Measurements from ENCODE around the gene ARL8A. TPM values are rescaled to one million over a fixed set of nuclear protein-coding genes. Genes with fewer than 3 reads are reported as not detected.
"Not testable (repeated sequence)": the region's sequence is repeated elsewhere in the genome, so short reads cannot be mapped to it uniquely, and the experiment has no call there.

Gene ARL8A
- polyA plus RNA-seq, 1 donor (not counting 4 experiments of a cell fraction or from before 2014, with no cell fraction given): 58.6 TPM

DNA sequence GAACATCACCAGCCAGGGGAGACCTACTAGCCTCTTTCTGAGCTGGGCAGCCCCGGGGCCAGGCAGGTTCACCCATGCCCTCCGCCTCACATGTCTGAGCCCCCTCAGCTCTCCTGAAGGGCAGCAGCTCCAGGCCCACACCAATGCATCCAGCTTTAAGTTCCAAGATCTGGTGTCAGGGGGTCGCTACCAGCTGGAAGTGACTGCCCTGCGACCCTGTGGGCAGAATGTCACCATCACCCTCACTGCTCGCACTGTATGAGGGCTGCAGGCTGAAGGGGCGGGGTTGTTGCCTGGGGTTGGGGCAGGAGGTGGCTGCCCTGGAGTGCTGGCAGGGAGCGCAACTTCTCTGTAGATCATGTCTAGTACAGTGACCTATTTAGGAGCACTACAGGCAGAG lies 24.3 kb upstream of the ARL8A start:
- dilution Hi-C loops (cut with MboI; ENCODE audit: extremely low pct_ligation_motif_present, low sequenced_read_pairs): no loop called here
- H3K79me2 ChIP-seq (ENCODE audit: control insufficient read depth, insufficient read depth, low read length): no peaks in the 10 kb centered on the region
- no peaks in the 10 kb centered on the region for H4K20me1 ChIP-seq (ENCODE audit: control insufficient read depth, extremely low read depth, insufficient read depth, low read length)
- TF ChIP-seq CTCF (optimal IDR thresholded peaks at IDR 0.05 in 1 of 3, IDR thresholded peaks at IDR 0.05 in 1 of 3, conservative IDR thresholded peaks at IDR 0.05 in 1 of 3; ENCODE audit: extremely low read depth in 1 of 3, insufficient read depth in 2 of 3, low read length in 3 of 3) (no peak), EZH2 (IDR thresholded peaks at IDR 0.05; ENCODE audit: low read length) (no peak)
- H2AFZ ChIP-seq (ENCODE audit: control insufficient read depth, low read length): no peak overlapping the region
- H3K4me2 ChIP-seq (ENCODE audit: control insufficient read depth, extremely low read depth, insufficient read depth, low read depth, low read length): no peak overlapping the region
- H3K9me1 ChIP-seq (ENCODE audit: control insufficient read depth, extremely low read depth, insufficient read depth, low read length): no peaks in the 10 kb centered on the region
- H3K4me1 ChIP-seq (ENCODE audit: control insufficient read depth, extremely low read depth, insufficient read depth, low read length): no peaks in the 10 kb centered on the region
- no peaks in the 10 kb centered on the region for H3K36me3 ChIP-seq (ENCODE audit: control insufficient read depth in 2 of 2, extremely low read depth in 1 of 2, insufficient read depth in 2 of 2, low read length in 2 of 2)
- H3K9ac ChIP-seq (ENCODE audit: control insufficient read depth, extremely low read depth, insufficient read depth, low read length): no peak overlapping the region
- H3K4me3 ChIP-seq (ENCODE audit: control insufficient read depth in 2 of 3, extremely low read depth in 1 of 3, insufficient read depth in 2 of 3, low read depth in 1 of 3, low read length in 3 of 3): no peak overlapping the region
- no peak overlapping the region for H3K27ac ChIP-seq (ENCODE audit: control insufficient read depth, insufficient read depth, low read length)
- no peak for DNase-seq (ENCODE audit: low read depth, low spot score)
- no peak for FAIRE-seq
- H3K9me3 ChIP-seq (ENCODE audit: control insufficient read depth, low read depth, low read length): no peaks in the 10 kb centered on the region
- H3K27me3 ChIP-seq (ENCODE audit: control insufficient read depth, extremely low read depth, insufficient read depth, low read length): peaks cover 11% of the 10 kb centered on the region

GRCh38 chr1:202167708-202168415 lies 23.3 kb upstream of the ARL8A start:
- Histone ChIP-seq H2AFZ (ENCODE audit: control insufficient read depth, low read length) (peak overlapping the region; percentile 30), H3K9ac (ENCODE audit: control insufficient read depth, extremely low read depth, insufficient read depth, low read length) (no peak overlapping the region), H3K27ac (ENCODE audit: control insufficient read depth, insufficient read depth, low read length) (no peak overlapping the region), H3K36me3 (ENCODE audit: control insufficient read depth in 2 of 2, extremely low read depth in 1 of 2, insufficient read depth in 2 of 2, low read length in 2 of 2) (no peaks in the 10 kb centered on the region), H3K27me3 (ENCODE audit: control insufficient read depth, extremely low read depth, insufficient read depth, low read length) (peaks cover 11% of the 10 kb centered on the region), H3K4me2 (ENCODE audit: control insufficient read depth, extremely low read depth, insufficient read depth, low read depth, low read length) (no peak overlapping the region), H3K4me1 (ENCODE audit: control insufficient read depth, extremely low read depth, insufficient read depth, low read length) (no peaks in the 10 kb centered on the region), H4K20me1 (ENCODE audit: control insufficient read depth, extremely low read depth, insufficient read depth, low read length) (no peaks in the 10 kb centered on the region), H3K79me2 (ENCODE audit: control insufficient read depth, insufficient read depth, low read length) (no peaks in the 10 kb centered on the region), H3K4me3 (ENCODE audit: control insufficient read depth in 2 of 3, extremely low read depth in 1 of 3, insufficient read depth in 2 of 3, low read depth in 1 of 3, low read length in 3 of 3) (no peak overlapping the region), H3K9me3 (ENCODE audit: control insufficient read depth, low read depth, low read length) (no peaks in the 10 kb centered on the region), H3K9me1 (ENCODE audit: control insufficient read depth, extremely low read depth, insufficient read depth, low read length) (no peaks in the 10 kb centered on the region)
- FAIRE-seq: no peak
- TF ChIP-seq EZH2 (IDR thresholded peaks at IDR 0.05; ENCODE audit: low read length) (no peak), CTCF (optimal IDR thresholded peaks at IDR 0.05 in 1 of 3, IDR thresholded peaks at IDR 0.05 in 1 of 3, conservative IDR thresholded peaks at IDR 0.05 in 1 of 3; ENCODE audit: extremely low read depth in 1 of 3, insufficient read depth in 2 of 3, low read length in 3 of 3) (no peak)
- dilution Hi-C loops (cut with MboI; ENCODE audit: extremely low pct_ligation_motif_present, low sequenced_read_pairs): no loop called here
- no peak for DNase-seq (ENCODE audit: low read depth, low spot score)

DNA sequence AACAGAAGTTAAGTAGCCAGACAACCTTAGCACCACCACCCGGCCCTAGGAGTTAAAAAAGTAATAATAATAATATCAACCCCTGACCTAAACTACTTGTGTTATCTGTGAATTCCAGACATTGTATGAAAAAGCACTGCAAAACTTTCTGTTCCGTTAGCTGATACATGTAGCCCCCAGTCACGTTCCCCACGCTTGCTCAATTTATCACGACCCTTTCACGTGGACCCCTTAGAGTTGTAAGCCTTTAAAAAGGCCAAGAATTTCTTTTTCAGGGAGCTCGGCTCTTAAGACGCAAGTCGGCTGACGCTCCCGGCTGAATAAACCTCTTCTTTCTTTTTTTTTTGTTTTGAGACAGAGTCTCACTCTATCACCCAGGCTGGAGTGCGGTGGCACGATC lies 22.5 kb upstream of the ARL8A start:
- not testable (repeated sequence) for H3K9me3 ChIP-seq (ENCODE audit: control insufficient read depth, low read depth, low read length); H3K4me3 ChIP-seq (ENCODE audit: control insufficient read depth in 2 of 3, extremely low read depth in 1 of 3, insufficient read depth in 2 of 3, low read depth in 1 of 3, low read length in 3 of 3)

More for the DNA sequence above, 22.5 kb upstream of the ARL8A start:
- H3K4me1 ChIP-seq (ENCODE audit: control insufficient read depth, extremely low read depth, insufficient read depth, low read length); H3K4me2 ChIP-seq (ENCODE audit: control insufficient read depth, extremely low read depth, insufficient read depth, low read depth, low read length); FAIRE-seq; DNase-seq (ENCODE audit: low read depth, low spot score); H3K36me3 ChIP-seq (ENCODE audit: control insufficient read depth in 2 of 2, extremely low read depth in 1 of 2, insufficient read depth in 2 of 2, low read length in 2 of 2); H3K9ac ChIP-seq (ENCODE audit: control insufficient read depth, extremely low read depth, insufficient read depth, low read length); H3K79me2 ChIP-seq (ENCODE audit: control insufficient read depth, insufficient read depth, low read length); H2AFZ ChIP-seq (ENCODE audit: control insufficient read depth, low read length); H3K9me1 ChIP-seq (ENCODE audit: control insufficient read depth, extremely low read depth, insufficient read depth, low read length); dilution Hi-C loops (cut with MboI; ENCODE audit: extremely low pct_ligation_motif_present, low sequenced_read_pairs); H3K27ac ChIP-seq (ENCODE audit: control insufficient read depth, insufficient read depth, low read length); H4K20me1 ChIP-seq (ENCODE audit: control insufficient read depth, extremely low read depth, insufficient read depth, low read length): not testable (repeated sequence)
- peaks cover 11% of the 10 kb centered on the region for H3K27me3 ChIP-seq (ENCODE audit: control insufficient read depth, extremely low read depth, insufficient read depth, low read length)
